ENCODE results near the gene MIB2.

The MIB2 gene

DNA sequence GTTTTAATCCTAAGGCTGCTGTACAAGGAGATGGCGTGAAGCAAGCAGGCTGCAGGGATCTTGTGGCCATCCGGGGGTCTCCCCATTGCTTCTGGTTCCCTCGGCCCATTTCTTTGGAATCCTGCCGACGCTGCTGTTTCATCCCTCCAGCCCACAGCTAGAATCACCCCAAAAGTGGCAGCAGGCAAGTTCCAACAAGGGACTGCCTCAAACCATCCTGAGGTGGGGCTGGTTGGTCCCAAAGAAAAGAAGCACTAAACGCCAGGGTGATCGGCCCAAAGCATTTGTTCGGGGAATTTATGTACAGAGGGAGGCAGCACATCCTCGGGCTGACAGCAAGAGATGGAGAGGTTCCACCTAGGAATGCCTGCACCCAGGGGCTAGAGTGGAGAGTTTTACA lies 4.5 kb upstream of the MIB2 start:
- TF ChIP-seq, protein P1, sequence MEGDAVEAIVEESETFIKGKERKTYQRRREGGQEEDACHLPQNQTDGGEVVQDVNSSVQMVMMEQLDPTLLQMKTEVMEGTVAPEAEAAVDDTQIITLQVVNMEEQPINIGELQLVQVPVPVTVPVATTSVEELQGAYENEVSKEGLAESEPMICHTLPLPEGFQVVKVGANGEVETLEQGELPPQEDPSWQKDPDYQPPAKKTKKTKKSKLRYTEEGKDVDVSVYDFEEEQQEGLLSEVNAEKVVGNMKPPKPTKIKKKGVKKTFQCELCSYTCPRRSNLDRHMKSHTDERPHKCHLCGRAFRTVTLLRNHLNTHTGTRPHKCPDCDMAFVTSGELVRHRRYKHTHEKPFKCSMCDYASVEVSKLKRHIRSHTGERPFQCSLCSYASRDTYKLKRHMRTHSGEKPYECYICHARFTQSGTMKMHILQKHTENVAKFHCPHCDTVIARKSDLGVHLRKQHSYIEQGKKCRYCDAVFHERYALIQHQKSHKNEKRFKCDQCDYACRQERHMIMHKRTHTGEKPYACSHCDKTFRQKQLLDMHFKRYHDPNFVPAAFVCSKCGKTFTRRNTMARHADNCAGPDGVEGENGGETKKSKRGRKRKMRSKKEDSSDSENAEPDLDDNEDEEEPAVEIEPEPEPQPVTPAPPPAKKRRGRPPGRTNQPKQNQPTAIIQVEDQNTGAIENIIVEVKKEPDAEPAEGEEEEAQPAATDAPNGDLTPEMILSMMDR (IDR thresholded peaks at IDR 0.05; ENCODE audit: unreplicated experiment in 3 of 3), result no peak
- H3K9me3 Mint-ChIP-seq, result no peaks in the 10 kb centered on the region
- no peaks in the 10 kb centered on the region for H3K36me3 Mint-ChIP-seq (ENCODE audit: low read depth)
- peak overlapping the region; percentile 48 to 71 (median 67) for H3K4me3 Mint-ChIP-seq
- no peaks in the 10 kb centered on the region for H3K27me3 Mint-ChIP-seq (ENCODE audit: low read depth)
- H3K4me1 Mint-ChIP-seq, result peaks cover 32% of the 10 kb centered on the region
- H3K27ac Mint-ChIP-seq, result peak overlapping the region in 2 of 3 experiments; percentile 80 to 82

DNA sequence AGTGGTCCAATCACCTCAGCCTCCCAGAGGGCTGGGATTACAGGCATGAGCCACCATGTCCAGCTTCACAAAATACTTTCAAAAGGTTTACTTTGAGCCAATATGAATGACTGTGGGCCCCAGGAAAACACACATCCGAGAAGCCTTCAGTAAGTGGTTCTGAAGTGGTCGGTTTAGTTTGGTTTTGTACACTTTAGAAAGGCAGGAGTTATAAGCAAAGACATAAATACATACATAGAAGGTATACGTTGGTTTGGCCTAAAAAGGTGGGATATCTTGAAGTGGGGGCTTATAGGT lies 3.2 kb upstream of the MIB2 start:
- Mint-ChIP-seq H3K36me3 (ENCODE audit: low read depth) (no peaks in the 10 kb centered on the region), H3K27ac (peak overlapping the region in 2 of 3 experiments; percentile 31 to 32), H3K4me1 (peaks cover 32% of the 10 kb centered on the region), H3K27me3 (ENCODE audit: low read depth) (no peaks in the 10 kb centered on the region), H3K4me3 (peak overlapping the region; percentile 53 to 76 (median 75)), H3K9me3 (no peaks in the 10 kb centered on the region)
- TF ChIP-seq, protein P1 (IDR thresholded peaks at IDR 0.05; ENCODE audit: unreplicated experiment in 3 of 3), result no peak

DNA sequence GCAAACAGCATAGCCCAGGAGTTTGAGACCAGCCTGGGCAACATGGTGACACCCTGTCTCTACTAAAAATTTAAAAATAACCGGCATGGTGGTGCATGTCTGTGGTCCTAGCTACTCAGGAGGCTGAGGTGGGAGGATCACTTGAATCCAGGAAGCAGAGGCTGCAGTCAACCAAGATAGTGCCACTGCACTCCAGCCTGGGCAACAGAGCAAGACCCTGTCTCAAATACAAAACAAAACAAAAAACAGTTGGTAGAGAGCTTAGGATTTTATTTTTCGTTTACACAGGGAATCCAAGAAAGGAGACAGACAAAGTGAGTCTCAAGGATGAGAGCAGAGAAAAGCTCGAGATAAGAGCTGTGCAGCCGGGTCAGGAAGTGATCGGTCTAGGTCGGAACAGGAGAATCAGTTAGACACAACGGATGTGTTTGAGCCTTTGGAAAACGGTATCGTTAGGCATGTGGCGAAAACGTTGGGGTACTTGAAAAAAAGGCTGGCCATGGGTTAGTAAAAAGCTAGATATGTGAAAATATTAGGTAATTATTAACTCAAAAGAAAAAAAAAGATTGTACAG lies 1.7 kb upstream of the MIB2 start:
- Mint-ChIP-seq H3K4me3 (peak overlapping the region; percentile 96 to 99 (median 97)), H3K27me3 (ENCODE audit: low read depth) (no peaks in the 10 kb centered on the region), H3K9me3 (no peaks in the 10 kb centered on the region), H3K4me1 (peaks cover 38% of the 10 kb centered on the region), H3K27ac (peak overlapping the region; percentile 84 to 92 (median 92)), H3K36me3 (ENCODE audit: low read depth) (no peaks in the 10 kb centered on the region)
- TF ChIP-seq, protein P1 (IDR thresholded peaks at IDR 0.05; ENCODE audit: unreplicated experiment in 3 of 3), result no peak

DNA sequence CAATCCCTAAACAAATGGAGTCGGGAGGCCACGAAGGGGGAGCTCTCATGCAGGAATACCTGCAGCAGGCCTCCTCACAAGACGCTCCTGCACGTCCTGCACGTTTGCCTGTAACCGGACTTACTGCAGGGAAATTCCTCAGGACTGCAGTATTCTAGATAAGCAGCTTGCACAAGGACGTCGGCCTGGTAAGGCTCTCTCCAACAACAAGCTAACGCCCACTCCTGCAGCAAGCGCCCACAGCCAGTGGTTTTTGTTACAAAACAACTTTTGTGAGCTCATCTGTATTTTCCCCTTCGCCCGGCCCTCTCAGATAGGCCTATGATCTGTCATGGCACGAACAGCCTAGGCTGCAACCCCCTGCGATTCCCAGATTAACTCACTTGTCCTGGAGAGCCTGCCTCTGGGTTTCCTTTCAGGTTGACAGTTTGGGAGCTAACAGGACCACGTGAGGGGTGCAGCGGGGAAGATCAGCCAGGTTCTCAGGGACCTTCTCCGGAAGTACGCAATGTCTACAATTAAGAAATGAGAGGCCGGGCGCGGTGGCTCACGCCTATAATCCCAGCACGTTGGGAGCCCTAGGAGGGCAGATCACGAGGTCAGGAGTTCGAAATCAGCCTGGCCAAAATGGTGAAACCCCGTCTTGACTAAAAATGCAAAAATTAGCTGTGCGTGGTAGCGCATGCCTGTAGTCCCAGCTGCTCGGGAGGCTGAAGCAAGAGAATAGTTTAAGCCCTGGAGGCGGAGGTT lies 921 bp upstream of the MIB2 start:
- TF ChIP-seq, protein P1 (IDR thresholded peaks at IDR 0.05; ENCODE audit: unreplicated experiment in 3 of 3), result no peak
- H3K9me3 Mint-ChIP-seq, result no peaks in the 10 kb centered on the region
- H3K27me3 Mint-ChIP-seq (ENCODE audit: low read depth), result no peaks in the 10 kb centered on the region
- H3K4me3 Mint-ChIP-seq, result peak overlapping the region; percentile 96 to 99 (median 97)
- peaks cover 38% of the 10 kb centered on the region for H3K4me1 Mint-ChIP-seq
- H3K36me3 Mint-ChIP-seq (ENCODE audit: low read depth), result no peaks in the 10 kb centered on the region
- H3K27ac Mint-ChIP-seq, result peak overlapping the region; percentile 90 to 92 (median 92)

DNA sequence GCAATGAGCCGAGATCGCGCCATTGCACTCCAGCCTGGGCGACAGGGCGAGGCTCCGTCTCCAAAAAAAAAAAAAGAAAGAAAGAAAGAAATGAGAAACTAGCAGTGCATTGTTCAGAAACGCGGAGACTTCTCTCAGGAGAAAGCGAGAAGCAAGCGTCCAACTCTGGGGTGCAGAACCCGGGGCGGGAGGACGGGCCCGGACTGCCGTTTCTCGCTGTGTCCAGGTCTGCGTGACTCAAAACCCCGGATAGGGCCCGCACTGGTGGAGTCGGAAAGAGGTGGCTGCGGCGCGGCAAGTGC lies 395 bp upstream of the MIB2 start:
- peaks cover 38% of the 10 kb centered on the region for H3K4me1 Mint-ChIP-seq

More for the DNA sequence above, 395 bp upstream of the MIB2 start:
- no peaks in the 10 kb centered on the region for H3K27me3 Mint-ChIP-seq (ENCODE audit: low read depth)
- H3K9me3 Mint-ChIP-seq, result no peaks in the 10 kb centered on the region
- no peaks in the 10 kb centered on the region for H3K36me3 Mint-ChIP-seq (ENCODE audit: low read depth)
- peak overlapping the region; percentile 96 to 99 (median 97) for H3K4me3 Mint-ChIP-seq
- TF ChIP-seq, protein P1 (IDR thresholded peaks at IDR 0.05; ENCODE audit: unreplicated experiment in 3 of 3), result no peak
- peak overlapping the region; percentile 90 to 92 (median 92) for H3K27ac Mint-ChIP-seq
